Adrenal gland (tissue), 12 donors: ENCODE measurements around the gene SKOR2. TPM values are rescaled to one million over a fixed set of nuclear protein-coding genes. Genes with fewer than 3 reads are reported as not detected.
"Not testable (repeated sequence)": the region's sequence is repeated elsewhere in the genome, so short reads cannot be mapped to it uniquely, and the experiment has no call there.

Experiments
- DNase-seq, 7 donors: peaks; one replicate each; pipeline ENCODE4 v3.0.0-alpha.2; 2019 to 2020
- H3K27ac ChIP-seq, 5 donors: fragments of 200-600 bp; sonication (generic) in 4 of 5; 1 replicate in 3 of 5; 2 replicates in 2 of 5; pipeline versions ENCODE4 v1.5.1 to v1.8.0; 2016 to 2020; ENCODE audit warnings: mild to moderate bottlenecking in 1 of 5
- H3K27me3 ChIP-seq: fragments of 200-600 bp; 2 replicates; pipeline ENCODE4 v1.8.0; 2021
- H3K36me3 ChIP-seq, 2 donors: fragments of 200-600 bp; replicated peaks in 1 of 2; 1 replicate in 1 of 2; 2 replicates in 1 of 2; pipeline versions ENCODE4 v1.5.1 to v1.8.0; 2018 to 2022
- H3K4me1 ChIP-seq, 2 donors: fragments of 200-600 bp; replicated peaks in 1 of 2; 1 replicate in 1 of 2; 2 replicates in 1 of 2; pipeline versions ENCODE4 v1.5.1 to v1.8.0; 2018 to 2021
- H3K4me3 ChIP-seq, 4 donors: fragments of 200-600 bp; sonication (generic) in 3 of 4; one replicate each; pipeline ENCODE4 v1.5.1; 2016 to 2018
- H3K9me3 ChIP-seq, 3 donors: fragments of 200-600 bp; sonication (generic) in 1 of 3; replicated peaks in 1 of 3; 1 replicate in 2 of 3; 2 replicates in 1 of 3; pipeline versions ENCODE4 v1.5.1 to v1.8.0; 2016 to 2021
- CTCF ChIP-seq, 6 experiments: fragments of 450-650 bp in 4 of 6; fragments of 200-600 bp in 2 of 6; sonication (generic) in 1 of 6; IDR thresholded peaks; 1 replicate in 5 of 6; 2 replicates in 1 of 6; pipeline versions ENCODE4 v1.5.1 to v1.8.0; 2016 to 2021; ENCODE audit warnings: antibody characterized with exemption in 6 of 6, mild to moderate bottlenecking in 2 of 6, moderate library complexity in 1 of 6
- POLR2A ChIP-seq, 2 donors: fragments of 450-650 bp; IDR thresholded peaks; one replicate each; pipeline ENCODE4 v1.6.1; 2017; ENCODE audit warnings: antibody characterized with exemption in 2 of 2, mild to moderate bottlenecking in 2 of 2, moderate library complexity in 1 of 2
- WGBS, 4 donors: extraction: QIAGEN DNeasy Blood & Tissue Kit in 2 of 4; methylation state at CpG; one replicate each; pipeline versions ENCODE4 v1.1.5 to v1.1.7; 2013 to 2017; 5-methylcytosine and 5-hydroxymethylcytosine counted together
- intact Hi-C, 2 donors: fragments of 100-400 bp; cut with DNase I; formaldehyde crosslinking; loops; one replicate each; pipeline versions ENCODE4 v1.14.1 to v1.15.0; 2022 to 2023
- polyA plus RNA-seq, 3 donors: library from polyadenylated mRNA; stranded (reverse); fragments of 200-250 nt in 2 of 3; fragments of 350-450 nt in 1 of 3; fragmentation: Illumina TruSeq in 1 of 3; extraction: RNeasy Lipid Tissue Mini Kit (QIAGEN cat#74804) in 1 of 3; gene quantifications; one replicate each; pipeline ENCODE4 v1.2.3, GENCODE V29; 2013 to 2014
- total RNA-seq, 9 donors: library from RNA; depleted of rRNA in 4 of 9; stranded (reverse); fragments of >200 nt in 4 of 9; fragments of 120-200 nt in 1 of 9; fragmentation: NEBNext Ultra II Directional in 1 of 9; extraction: Animal tissue kit (Norgen Biotek cat#: 25700) in 1 of 9; gene quantifications; one replicate each; pipeline versions ENCODE4 v1.1.0 to v1.2.4, GENCODE V29; 2013 to 2023
- donor health status: healthy with polysubstance abuse.
- donor health status: Bipolar disorder and iron deficiency.
- donor health status: DM: yes; HTN: yes; CAD: no.
- donor health status: DM: no; HTN: no; CAD: no.
- donor health status: DM: no; HTN: no; CAD: no.
- donor health status: DM: yes; HTN: yes; CAD: no.

The SKOR2 gene
- total and polyA plus RNA-seq, 12 donors: not detected

DNA sequence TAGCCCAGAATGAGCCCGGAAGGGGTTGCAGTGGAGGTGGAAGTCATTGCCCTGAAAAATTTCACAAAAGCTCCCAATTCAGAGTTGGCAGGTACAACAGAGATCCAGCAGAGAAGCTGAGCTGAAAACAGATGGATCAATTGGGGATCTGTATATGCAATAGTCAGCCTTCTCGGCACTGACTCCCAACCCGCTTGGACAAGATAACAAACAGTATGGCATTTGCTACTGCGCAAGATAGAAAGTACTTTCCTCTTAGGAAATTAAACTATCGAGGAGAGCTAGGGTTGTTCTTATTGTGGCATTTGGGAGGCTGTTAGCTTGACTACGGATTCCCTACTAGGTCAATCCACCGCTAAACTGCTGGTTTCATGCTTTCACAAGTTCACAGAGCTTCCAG lies 63.7 kb downstream of the SKOR2 start:
- Histone ChIP-seq H3K27ac (no peak overlapping the region), H3K4me1 (no peaks in the 10 kb centered on the region), H3K27me3 (no peaks in the 10 kb centered on the region), H3K9me3 (no peaks in the 10 kb centered on the region), H3K36me3 (no peaks in the 10 kb centered on the region), H3K4me3 (no peak overlapping the region)
- intact Hi-C loops: no loop called here
- DNase-seq: no peak
- WGBS, 4 donors: 81 to 85% (median 84%) methylated on average over 7 of the region's 7 CpGs
- TF ChIP-seq POLR2A (IDR thresholded peaks at IDR 0.05) (no peak), CTCF (IDR thresholded peaks at IDR 0.05) (no peak)

- Histone ChIP-seq H3K9me3 (no peaks in the 10 kb centered on the region), H3K4me1 (no peaks in the 10 kb centered on the region), H3K27ac (no peak overlapping the region), H3K36me3 (no peaks in the 10 kb centered on the region), H3K4me3 (no peak overlapping the region), H3K27me3 (no peaks in the 10 kb centered on the region)
- peak in 5 of 7 donors; percentile 11 to 65 (median 45) for DNase-seq
- intact Hi-C loops: no loop called here
- WGBS, 4 donors: 69 to 78% (median 74%) methylated on average over 2 to 5 of the region's 5 CpGs
- TF ChIP-seq CTCF (IDR thresholded peaks at IDR 0.05) (no peak), POLR2A (IDR thresholded peaks at IDR 0.05) (no peak)
These were observed 66.9 kb downstream of the SKOR2 start for GRCh38 chr18:47184419-47185050.

GRCh38 chr18:47182156-47182555 lies 69.3 kb downstream of the SKOR2 start:
- intact Hi-C loops, H3K9me3 ChIP-seq, H3K36me3 ChIP-seq, H3K4me3 ChIP-seq, H3K27ac ChIP-seq, H3K4me1 ChIP-seq, H3K27me3 ChIP-seq, DNase-seq: not testable (repeated sequence)
- WGBS, 4 donors: 68 to 94% (median 82%) methylated on average over 4 to 5 of the region's 5 CpGs

DNA sequence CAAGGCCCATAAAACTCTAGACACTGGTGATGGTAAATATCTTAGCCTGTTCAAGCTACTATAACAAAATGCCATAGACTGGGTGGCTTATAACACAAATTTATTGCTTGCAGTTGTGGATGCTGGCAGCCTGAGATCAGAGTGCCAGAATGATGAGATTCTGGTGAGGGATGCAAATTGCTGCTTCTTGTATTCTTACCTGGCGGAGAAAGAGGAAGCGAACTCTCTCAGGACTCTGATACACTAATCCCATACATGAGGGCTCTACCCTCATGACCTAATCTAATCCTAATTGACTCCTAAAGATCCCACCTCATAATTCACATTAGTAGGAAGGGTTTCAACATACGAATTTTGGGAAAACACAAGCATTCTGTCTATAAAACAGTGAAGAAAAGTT lies 70.7 kb downstream of the SKOR2 start:
- WGBS, 4 donors: 72 to 82% (median 76%) methylated on average over 3 of the region's 3 CpGs

More for the DNA sequence above, 70.7 kb downstream of the SKOR2 start:
- intact Hi-C loops: no loop called here
- no peaks in the 10 kb centered on the region for H3K9me3 ChIP-seq
- no peak overlapping the region for H3K27ac ChIP-seq
- no peak overlapping the region for H3K4me3 ChIP-seq
- no peaks in the 10 kb centered on the region for H3K27me3 ChIP-seq
- no peak for DNase-seq
- TF ChIP-seq POLR2A (IDR thresholded peaks at IDR 0.05) (no peak), CTCF (IDR thresholded peaks at IDR 0.05) (no peak)
- H3K4me1 ChIP-seq: no peaks in the 10 kb centered on the region
- H3K36me3 ChIP-seq: no peaks in the 10 kb centered on the region
